ENCODE data around the gene LTBP3. TPM values are rescaled to one million over a fixed set of nuclear protein-coding genes. Genes with fewer than 3 reads are reported as not detected.

The LTBP3 gene
- total and polyA plus RNA-seq, 9 of the 15 experiments (the other 6 are each of a cell fraction or from before 2014, with no cell fraction given): 0.06 to 20.5 (median 4.8) TPM

DNA sequence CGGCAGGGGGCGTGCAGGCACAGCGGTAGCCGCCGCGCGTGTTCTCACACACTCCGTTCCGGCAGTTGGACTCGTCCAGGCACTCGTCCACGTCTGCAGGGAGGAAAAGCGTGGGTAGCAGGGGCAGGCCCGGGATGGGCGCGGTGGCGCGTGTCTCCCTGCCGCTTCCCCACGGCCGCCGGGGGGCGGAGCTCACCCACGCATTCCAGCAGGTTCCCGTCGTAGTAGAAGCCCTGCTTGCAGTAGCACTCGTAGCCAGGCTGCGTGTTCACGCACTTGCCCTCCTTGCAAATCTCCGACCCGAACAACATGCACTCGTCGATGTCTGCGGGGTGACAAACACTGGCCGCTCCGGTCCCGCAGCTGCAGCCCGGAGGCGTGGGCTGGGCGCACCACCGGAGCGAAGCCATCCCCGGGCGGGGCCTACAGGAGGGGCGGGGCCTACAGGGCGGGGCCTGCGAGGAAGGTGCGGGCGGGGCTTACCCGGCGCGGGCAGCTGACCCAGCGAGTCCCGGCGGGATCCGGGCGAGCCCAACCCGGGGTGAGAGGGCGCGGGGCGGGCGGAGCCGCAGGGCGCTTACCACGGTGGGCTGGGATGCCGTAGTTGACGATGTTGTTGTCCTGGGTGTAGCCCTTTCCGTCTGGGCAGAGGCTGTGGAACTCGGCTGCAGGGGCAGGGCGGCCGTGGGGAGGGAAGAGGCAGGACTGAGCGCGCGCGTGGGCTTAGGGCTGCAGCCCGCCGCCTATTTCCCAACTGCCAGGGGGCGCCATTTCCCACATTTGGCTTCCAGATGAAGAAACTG, 17.7 kb downstream of the LTBP3 start (continued):
- TF ChIP-seq TAL1 (IDR thresholded peaks at IDR 0.05): no peak
- TF ChIP-seq SRSF1 (IDR thresholded peaks at IDR 0.05; ENCODE audit: low read depth, low read length): no peak
- TF ChIP-seq, protein P1, sequence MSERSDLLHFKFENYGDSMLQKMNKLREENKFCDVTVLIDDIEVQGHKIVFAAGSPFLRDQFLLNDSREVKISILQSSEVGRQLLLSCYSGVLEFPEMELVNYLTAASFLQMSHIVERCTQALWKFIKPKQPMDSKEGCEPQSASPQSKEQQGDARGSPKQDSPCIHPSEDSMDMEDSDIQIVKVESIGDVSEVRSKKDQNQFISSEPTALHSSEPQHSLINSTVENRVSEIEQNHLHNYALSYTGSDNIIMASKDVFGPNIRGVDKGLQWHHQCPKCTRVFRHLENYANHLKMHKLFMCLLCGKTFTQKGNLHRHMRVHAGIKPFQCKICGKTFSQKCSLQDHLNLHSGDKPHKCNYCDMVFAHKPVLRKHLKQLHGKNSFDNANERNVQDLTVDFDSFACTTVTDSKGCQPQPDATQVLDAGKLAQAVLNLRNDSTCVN (CRISPR knock-in tag; IDR thresholded peaks at IDR 0.05): no peak
- TF ChIP-seq MAFF (IDR thresholded peaks at IDR 0.05; ENCODE audit: low read length): no peak
- no peak for TF ChIP-seq ZNF133 (CRISPR knock-in tag; IDR thresholded peaks at IDR 0.05)
- no peak for TF ChIP-seq DPF2 (IDR thresholded peaks at IDR 0.05)
- no peak for TF ChIP-seq ZNF444 (CRISPR knock-in tag; IDR thresholded peaks at IDR 0.05)
- no peak for TF ChIP-seq SMAD2 (IDR thresholded peaks at IDR 0.05; ENCODE audit: low read depth, low read length)
- TF ChIP-seq, protein P2, sequence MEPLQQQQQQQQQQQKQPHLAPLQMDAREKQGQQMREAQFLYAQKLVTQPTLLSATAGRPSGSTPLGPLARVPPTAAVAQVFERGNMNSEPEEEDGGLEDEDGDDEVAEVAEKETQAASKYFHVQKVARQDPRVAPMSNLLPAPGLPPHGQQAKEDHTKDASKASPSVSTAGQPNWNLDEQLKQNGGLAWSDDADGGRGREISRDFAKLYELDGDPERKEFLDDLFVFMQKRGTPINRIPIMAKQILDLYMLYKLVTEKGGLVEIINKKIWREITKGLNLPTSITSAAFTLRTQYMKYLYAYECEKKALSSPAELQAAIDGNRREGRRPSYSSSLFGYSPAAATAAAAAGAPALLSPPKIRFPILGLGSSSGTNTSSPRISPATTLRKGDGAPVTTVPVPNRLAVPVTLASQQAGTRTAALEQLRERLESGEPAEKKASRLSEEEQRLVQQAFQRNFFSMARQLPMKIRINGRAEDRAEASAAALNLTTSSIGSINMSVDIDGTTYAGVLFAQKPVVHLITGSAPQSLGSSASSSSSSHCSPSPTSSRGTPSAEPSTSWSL (CRISPR knock-in tag; IDR thresholded peaks at IDR 0.05; ENCODE audit: borderline replicate concordance): no peak
- TF ChIP-seq, protein P3, sequence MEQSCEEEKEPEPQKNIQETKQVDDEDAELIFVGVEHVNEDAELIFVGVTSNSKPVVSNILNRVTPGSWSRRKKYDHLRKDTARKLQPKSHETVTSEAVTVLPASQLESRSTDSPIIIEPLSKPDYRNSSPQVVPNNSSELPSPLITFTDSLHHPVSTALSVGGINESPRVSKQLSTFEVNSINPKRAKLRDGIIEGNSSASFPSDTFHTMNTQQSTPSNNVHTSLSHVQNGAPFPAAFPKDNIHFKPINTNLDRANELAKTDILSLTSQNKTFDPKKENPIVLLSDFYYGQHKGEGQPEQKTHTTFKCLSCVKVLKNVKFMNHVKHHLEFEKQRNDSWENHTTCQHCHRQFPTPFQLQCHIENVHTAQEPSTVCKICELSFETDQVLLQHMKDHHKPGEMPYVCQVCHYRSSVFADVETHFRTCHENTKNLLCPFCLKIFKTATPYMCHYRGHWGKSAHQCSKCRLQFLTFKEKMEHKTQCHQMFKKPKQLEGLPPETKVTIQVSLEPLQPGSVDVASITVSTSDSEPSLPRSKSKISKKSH (CRISPR knock-in tag; IDR thresholded peaks at IDR 0.05): no peak
- TF ChIP-seq ZEB2 (IDR thresholded peaks at IDR 0.05): no peak
- 0 out of 2 replicates have a peak, but pooled peaks have one; percentile 54 for TF ChIP-seq KAT7 (CRISPR knock-in tag; IDR thresholded peaks at IDR 0.05; ENCODE audit: borderline replicate concordance)
- no peak for TF ChIP-seq ZKSCAN8 (CRISPR knock-in tag; IDR thresholded peaks at IDR 0.05)
- no peak for TF ChIP-seq ZNF830 (CRISPR knock-in tag; IDR thresholded peaks at IDR 0.05)
- TF ChIP-seq, protein P4, sequence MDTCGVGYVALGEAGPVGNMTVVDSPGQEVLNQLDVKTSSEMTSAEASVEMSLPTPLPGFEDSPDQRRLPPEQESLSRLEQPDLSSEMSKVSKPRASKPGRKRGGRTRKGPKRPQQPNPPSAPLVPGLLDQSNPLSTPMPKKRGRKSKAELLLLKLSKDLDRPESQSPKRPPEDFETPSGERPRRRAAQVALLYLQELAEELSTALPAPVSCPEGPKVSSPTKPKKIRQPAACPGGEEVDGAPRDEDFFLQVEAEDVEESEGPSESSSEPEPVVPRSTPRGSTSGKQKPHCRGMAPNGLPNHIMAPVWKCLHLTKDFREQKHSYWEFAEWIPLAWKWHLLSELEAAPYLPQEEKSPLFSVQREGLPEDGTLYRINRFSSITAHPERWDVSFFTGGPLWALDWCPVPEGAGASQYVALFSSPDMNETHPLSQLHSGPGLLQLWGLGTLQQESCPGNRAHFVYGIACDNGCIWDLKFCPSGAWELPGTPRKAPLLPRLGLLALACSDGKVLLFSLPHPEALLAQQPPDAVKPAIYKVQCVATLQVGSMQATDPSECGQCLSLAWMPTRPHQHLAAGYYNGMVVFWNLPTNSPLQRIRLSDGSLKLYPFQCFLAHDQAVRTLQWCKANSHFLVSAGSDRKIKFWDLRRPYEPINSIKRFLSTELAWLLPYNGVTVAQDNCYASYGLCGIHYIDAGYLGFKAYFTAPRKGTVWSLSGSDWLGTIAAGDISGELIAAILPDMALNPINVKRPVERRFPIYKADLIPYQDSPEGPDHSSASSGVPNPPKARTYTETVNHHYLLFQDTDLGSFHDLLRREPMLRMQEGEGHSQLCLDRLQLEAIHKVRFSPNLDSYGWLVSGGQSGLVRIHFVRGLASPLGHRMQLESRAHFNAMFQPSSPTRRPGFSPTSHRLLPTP (IDR thresholded peaks at IDR 0.05; ENCODE audit: borderline replicate concordance, extremely low read depth, insufficient read length): no peak
- TF ChIP-seq EP300 (IDR thresholded peaks at IDR 0.05; ENCODE audit: low read length): no peak
- TF ChIP-seq, protein P5, sequence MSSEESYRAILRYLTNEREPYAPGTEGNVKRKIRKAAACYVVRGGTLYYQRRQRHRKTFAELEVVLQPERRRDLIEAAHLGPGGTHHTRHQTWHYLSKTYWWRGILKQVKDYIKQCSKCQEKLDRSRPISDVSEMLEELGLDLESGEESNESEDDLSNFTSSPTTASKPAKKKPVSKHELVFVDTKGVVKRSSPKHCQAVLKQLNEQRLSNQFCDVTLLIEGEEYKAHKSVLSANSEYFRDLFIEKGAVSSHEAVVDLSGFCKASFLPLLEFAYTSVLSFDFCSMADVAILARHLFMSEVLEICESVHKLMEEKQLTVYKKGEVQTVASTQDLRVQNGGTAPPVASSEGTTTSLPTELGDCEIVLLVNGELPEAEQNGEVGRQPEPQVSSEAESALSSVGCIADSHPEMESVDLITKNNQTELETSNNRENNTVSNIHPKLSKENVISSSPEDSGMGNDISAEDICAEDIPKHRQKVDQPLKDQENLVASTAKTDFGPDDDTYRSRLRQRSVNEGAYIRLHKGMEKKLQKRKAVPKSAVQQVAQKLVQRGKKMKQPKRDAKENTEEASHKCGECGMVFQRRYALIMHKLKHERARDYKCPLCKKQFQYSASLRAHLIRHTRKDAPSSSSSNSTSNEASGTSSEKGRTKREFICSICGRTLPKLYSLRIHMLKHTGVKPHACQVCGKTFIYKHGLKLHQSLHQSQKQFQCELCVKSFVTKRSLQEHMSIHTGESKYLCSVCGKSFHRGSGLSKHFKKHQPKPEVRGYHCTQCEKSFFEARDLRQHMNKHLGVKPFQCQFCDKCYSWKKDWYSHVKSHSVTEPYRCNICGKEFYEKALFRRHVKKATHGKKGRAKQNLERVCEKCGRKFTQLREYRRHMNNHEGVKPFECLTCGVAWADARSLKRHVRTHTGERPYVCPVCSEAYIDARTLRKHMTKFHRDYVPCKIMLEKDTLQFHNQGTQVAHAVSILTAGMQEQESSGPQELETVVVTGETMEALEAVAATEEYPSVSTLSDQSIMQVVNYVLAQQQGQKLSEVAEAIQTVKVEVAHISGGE (CRISPR knock-in tag; IDR thresholded peaks at IDR 0.05): peak; percentile 38 to 96 (median 76); a peak in 5 of 6 replicates
